Thoracic aorta (tissue), 2 donors: ENCODE results near the gene MDK. TPM values are rescaled to one million over a fixed set of nuclear protein-coding genes. Genes with fewer than 3 reads are reported as not detected.

Source experiments
- ATAC-seq: fragments of 150-250 bp; one replicate; pipeline ENCODE4 v1.8.0; 2017; ENCODE audit warnings: low read depth; ENCODE audit not compliant: insufficient number of reproducible peaks, low FRiP score
- DNase-seq: peaks from one replicate; pipeline ENCODE4 v3.0.0-alpha.2; 2020; ENCODE audit warnings: low spot score
- H3K27ac ChIP-seq, 2 donors: fragments of 200-600 bp; sonication (generic); 1 replicate in 1 of 2; 2 replicates in 1 of 2; pipeline ENCODE4 v1.5.1; 2016; ENCODE audit warnings: mild to moderate bottlenecking in 2 of 2, moderate library complexity in 2 of 2
- H3K27me3 ChIP-seq: fragments of 200-600 bp; sonication (generic); replicated peaks from 2 replicates; pipeline ENCODE4 v1.6.0; 2016; ENCODE audit warnings: mild to moderate bottlenecking; ENCODE audit not compliant: insufficient read depth
- H3K36me3 ChIP-seq: fragments of 200-600 bp; sonication (generic); one replicate; pipeline ENCODE4 v1.5.1; 2016
- H3K4me1 ChIP-seq, 2 donors: fragments of 200-600 bp; sonication (generic); 1 replicate in 1 of 2; 2 replicates in 1 of 2; pipeline versions ENCODE4 v1.5.1 to v1.6.0; 2016; ENCODE audit warnings: low read depth in 2 of 2, mild to moderate bottlenecking in 1 of 2; ENCODE audit not compliant: control insufficient read depth in 1 of 2
- H3K4me3 ChIP-seq: fragments of 200-600 bp; sonication (generic); 2 replicates; pipeline ENCODE4 v1.5.1; 2016; ENCODE audit warnings: mild to moderate bottlenecking
- H3K9me3 ChIP-seq: fragments of 200-600 bp; sonication (generic); 2 replicates; pipeline ENCODE4 v1.5.1; 2016
- total RNA-seq, 2 donors: library from RNA; depleted of rRNA; stranded (reverse); fragments of >200 nt; gene quantifications; one replicate each; pipeline versions ENCODE4 v1.1.0 to v1.2.3, GENCODE V29; 2016
- TF ChIP-seq, protein P1 (sequence below): fragments of 200-600 bp; sonication (generic); IDR thresholded peaks from one replicate; pipeline ENCODE4 v1.5.1; 2019; ENCODE audit warnings: antibody characterized with exemption

MDK gene
- total RNA-seq, 2 donors from 2014 or later, result 13.5 to 21.0 TPM

DNA sequence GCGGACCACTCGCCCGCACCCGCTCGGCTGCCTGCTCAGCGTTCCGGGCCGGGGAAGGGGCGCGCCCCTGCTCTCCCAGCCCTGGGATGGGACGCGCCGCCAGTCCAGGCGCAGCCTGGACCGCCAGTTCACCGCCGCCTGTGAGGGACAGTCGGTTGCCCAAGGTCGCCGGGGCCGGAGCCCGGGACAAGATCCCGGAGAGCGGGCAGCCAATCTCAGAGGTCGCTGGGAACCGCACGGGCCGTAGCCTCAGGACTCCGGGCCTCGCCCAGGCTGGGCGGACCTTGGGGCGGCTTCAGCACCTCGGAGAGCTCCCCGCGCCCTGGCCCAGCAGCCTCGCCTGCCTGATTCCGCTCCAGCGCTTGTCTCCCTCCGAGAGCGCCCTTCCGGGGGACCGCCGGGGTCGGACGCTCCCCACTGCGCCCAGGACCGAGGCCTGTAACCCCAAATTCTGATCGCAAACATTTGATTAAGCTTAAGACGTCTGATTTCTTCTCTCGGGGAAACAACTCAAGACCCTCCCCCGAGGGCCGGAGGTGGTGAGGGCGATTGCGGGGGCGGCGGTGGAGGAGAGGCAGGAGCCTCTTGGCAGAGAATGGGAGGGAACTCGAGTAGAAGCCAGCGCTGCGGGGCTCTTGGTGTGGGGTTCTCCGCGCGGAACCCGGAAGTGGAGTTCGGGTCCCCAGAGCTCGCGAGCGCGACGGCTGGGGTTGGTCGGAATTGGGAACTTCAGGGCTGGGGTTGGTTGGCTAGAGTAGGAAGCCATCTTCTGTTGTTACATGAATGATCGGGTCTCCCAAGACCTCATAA lies 11.2 kb downstream of the MDK start:
- TF ChIP-seq, protein P1, sequence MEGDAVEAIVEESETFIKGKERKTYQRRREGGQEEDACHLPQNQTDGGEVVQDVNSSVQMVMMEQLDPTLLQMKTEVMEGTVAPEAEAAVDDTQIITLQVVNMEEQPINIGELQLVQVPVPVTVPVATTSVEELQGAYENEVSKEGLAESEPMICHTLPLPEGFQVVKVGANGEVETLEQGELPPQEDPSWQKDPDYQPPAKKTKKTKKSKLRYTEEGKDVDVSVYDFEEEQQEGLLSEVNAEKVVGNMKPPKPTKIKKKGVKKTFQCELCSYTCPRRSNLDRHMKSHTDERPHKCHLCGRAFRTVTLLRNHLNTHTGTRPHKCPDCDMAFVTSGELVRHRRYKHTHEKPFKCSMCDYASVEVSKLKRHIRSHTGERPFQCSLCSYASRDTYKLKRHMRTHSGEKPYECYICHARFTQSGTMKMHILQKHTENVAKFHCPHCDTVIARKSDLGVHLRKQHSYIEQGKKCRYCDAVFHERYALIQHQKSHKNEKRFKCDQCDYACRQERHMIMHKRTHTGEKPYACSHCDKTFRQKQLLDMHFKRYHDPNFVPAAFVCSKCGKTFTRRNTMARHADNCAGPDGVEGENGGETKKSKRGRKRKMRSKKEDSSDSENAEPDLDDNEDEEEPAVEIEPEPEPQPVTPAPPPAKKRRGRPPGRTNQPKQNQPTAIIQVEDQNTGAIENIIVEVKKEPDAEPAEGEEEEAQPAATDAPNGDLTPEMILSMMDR, result no peak
- Histone ChIP-seq H3K4me3 (peak overlapping the region; percentile 66), H3K4me1 (peaks cover 15 to 25% of the 10 kb centered on the region in 2 donors), H3K36me3 (peaks cover 9% of the 10 kb centered on the region), H3K9me3 (no peaks in the 10 kb centered on the region), H3K27me3 (peaks cover 14% of the 10 kb centered on the region), H3K27ac (no peak overlapping the region)
- DNase-seq, result no peak
- peak; percentile 65 for ATAC-seq

DNA sequence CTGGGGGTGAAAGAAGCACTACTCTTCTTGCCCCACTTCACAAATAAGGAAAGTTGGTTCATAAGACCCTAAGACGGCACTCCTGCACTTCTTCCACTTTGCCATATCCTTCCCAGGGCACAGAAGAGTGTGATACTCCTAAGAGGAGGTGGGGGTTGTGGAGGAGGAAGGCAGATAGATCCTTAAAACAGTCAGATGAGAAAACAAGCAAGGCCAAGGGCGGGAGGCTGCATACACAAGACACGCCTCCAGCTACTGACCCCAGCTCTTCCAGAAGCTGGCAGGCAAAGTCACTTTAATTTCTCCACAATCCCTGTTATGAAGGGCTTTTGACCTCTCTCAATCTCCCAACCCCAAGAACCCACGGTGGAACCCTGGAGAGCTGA lies 11.8 kb downstream of the MDK start:
- ATAC-seq, result no peak
- no peak for DNase-seq
- H3K4me3 ChIP-seq, result no peak overlapping the region
- peaks cover 15 to 25% of the 10 kb centered on the region in 2 donors for H3K4me1 ChIP-seq
- H3K27me3 ChIP-seq, result peaks cover 14% of the 10 kb centered on the region
- H3K27ac ChIP-seq, result no peak overlapping the region
- peaks cover 9% of the 10 kb centered on the region for H3K36me3 ChIP-seq
- TF ChIP-seq, protein P1, result no peak
- no peaks in the 10 kb centered on the region for H3K9me3 ChIP-seq

DNA sequence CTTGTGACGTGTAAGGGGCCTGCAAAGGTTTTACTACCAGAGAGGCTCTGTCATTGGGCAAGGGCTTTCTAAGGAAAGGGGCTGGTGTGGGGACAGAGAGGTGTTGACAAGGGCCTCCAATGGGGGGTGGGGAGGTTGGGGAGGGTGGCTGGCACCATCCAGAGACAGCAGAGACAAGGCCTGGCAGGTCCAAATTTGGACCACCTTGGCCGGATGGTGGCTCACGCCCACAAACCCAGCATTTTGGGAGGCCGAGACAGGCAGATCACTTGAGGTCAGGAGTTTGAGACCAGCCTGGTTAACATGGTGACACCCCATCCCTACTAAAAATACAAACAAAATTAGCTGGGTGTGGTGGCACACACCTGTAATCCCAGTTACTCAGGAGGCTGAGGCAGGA lies 12.3 kb downstream of the MDK start:
- ATAC-seq (no peak), DNase-seq (no peak)
- H3K36me3 ChIP-seq, result peaks cover 9% of the 10 kb centered on the region
- peaks cover 14% of the 10 kb centered on the region for H3K27me3 ChIP-seq
- peaks cover 15 to 25% of the 10 kb centered on the region in 2 donors for H3K4me1 ChIP-seq
- TF ChIP-seq, protein P1, result no peak
- H3K9me3 ChIP-seq, result no peaks in the 10 kb centered on the region
- no peak overlapping the region for H3K4me3 ChIP-seq
- H3K27ac ChIP-seq, result no peak overlapping the region

DNA sequence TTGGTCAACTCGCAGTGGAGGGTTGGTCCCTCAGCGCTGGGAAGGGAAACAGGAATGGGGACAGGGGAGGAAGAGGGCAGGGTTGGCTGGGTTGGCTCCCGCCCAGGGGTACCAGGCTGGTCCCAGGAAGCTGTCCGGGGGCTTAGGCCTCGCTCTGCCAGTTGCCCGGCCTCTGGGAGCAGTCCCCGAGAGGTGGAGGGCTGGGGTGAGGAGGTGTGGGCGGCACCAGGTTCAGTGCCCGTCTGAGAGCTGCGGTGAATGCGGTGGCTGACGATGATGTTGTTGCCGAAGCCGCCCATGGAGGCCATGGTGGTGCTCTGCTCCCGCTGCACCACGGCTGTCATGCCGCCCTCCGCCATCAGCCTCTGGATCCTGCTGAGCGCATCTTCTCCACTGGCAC lies 16.1 kb downstream of the MDK start:
- H3K36me3 ChIP-seq, result peaks cover 9% of the 10 kb centered on the region
- ATAC-seq (no peak), DNase-seq (no peak)
- H3K4me3 ChIP-seq, result no peak overlapping the region
- H3K9me3 ChIP-seq, result no peaks in the 10 kb centered on the region
- H3K27ac ChIP-seq, result no peak overlapping the region
- TF ChIP-seq, protein P1, result no peak
- H3K27me3 ChIP-seq, result no peaks in the 10 kb centered on the region
- peaks cover under 1 to 3% of the 10 kb centered on the region in 2 donors for H3K4me1 ChIP-seq

DNA sequence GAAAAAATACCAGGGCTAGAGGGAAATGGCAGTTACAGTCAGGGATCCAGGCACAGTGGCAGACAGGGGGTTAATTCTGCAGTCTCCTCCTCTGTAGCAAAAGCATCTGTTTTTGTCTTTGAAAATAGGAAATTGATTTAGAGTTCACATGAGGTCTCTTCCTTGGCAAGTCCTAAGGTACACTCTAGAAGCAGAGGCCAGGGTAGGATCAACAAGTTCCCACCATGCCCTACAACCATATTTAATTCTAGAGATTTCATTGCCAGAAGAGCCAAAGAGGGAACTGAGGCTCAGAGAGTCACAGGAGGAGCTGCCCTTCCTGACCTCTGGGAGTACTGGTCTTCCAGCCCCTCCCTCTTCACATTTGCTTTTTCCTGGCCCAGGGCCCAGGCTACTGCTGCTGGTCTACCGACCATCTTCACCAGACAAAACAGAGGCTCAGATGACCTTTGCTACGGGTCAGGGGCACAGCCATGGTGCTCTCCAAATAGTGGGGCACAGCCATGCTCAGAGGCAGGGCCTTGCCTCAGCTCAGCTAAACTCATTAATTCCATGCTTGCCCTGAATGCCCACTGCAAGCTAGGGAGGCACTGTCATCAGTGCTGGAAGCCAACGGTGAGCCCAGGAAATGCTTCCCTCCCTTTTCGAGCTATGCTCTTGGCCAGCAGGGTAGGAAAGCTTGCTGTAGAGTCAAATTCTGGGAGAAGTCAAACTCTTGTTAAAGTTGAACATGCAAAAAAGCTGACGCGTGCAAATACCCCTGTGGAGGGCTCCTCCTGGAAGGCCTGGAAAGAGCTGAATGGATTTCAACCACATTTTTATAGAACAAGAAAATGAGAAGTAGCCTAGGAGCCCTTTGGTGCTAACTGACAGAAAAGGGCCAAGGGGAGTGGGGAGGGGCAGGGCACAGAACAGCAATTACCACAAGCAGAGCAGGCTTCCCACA lies 21.8 kb downstream of the MDK start:
- no peak for ATAC-seq
- no peak overlapping the region for H3K27ac ChIP-seq
- TF ChIP-seq, protein P1, result no peak
- peaks cover 16% of the 10 kb centered on the region for H3K36me3 ChIP-seq
- H3K9me3 ChIP-seq, result no peaks in the 10 kb centered on the region
- no peak for DNase-seq
- no peaks in the 10 kb centered on the region for H3K27me3 ChIP-seq
- H3K4me1 ChIP-seq, result peaks cover 0 to 6% of the 10 kb centered on the region in 2 donors
- no peak overlapping the region for H3K4me3 ChIP-seq
